Measurements from ENCODE around the gene METTL16.
"Not testable (repeated sequence)": the region's sequence is repeated elsewhere in the genome, so short reads cannot be mapped to it uniquely, and the experiment has no call there.

The METTL16 gene, protein sequence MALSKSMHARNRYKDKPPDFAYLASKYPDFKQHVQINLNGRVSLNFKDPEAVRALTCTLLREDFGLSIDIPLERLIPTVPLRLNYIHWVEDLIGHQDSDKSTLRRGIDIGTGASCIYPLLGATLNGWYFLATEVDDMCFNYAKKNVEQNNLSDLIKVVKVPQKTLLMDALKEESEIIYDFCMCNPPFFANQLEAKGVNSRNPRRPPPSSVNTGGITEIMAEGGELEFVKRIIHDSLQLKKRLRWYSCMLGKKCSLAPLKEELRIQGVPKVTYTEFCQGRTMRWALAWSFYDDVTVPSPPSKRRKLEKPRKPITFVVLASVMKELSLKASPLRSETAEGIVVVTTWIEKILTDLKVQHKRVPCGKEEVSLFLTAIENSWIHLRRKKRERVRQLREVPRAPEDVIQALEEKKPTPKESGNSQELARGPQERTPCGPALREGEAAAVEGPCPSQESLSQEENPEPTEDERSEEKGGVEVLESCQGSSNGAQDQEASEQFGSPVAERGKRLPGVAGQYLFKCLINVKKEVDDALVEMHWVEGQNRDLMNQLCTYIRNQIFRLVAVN

DNA sequence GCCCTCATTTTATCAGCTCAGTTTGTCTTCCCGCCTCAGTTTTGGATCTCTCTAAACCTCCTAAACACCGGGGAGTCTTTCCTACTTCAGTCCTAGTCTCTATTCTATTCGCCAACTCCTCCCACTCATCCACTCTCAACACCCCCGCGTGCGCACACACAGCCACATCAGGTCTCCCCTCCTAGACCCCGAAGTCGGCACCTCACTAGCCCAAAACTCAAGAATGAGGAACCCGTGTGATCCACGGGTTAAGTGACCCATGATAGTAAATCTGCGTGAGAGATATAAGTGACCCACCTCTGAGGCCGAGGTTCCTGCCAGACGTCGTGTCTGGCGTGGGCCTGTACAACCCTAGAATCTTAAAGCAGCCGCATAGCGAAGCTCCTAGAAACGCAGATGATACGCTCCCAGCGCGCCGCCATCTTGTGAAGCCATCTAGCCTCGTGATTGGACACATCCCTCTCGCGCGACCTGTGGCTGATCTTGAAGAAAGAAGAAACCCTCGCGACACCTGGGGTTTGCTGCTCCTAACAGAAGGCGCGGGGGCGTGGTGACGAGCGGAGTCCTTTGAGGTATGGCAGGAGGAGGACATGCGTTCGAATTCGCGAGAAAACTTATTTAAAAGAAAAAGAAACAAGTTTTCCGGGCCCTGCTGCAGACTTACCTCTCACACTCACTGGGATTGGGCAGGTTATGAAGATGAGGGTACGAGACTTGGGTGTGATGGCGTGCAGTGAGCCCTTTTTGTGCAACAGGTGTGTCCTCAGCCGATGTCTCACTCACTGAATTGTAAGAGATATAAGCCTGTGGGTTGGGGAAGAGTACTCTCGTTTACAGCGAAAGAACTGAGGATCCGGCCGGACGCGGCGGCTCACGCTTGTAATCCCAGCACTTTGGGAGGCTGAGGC, at the start of gene METTL16:
METTL16 (minus strand) TSS at position 427 of the 908 bp plus-strand sequence. CDS start 9,557 bp downstream, outside the sequence.
- DNase-seq = peak; percentile 88

DNA sequence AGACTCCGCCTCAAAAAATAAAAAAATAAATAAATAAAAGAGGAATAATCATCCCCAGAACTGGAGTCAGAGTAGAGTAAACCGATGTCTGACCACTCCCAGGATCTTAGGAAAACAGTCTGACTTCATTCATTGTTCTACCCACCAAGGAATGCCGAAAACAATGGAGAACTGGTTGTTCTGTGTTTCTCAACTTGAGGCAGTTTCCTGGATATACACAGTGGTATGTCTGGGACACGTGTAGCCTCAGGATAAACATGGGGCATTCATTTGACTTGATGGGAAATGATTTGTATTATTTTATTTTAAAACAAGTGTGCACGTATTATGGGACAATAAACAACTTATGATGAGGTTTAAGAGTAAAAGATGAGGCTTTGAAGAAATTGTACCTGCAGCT, 49.0 kb upstream of the METTL16 start:
- DNase-seq = no peak

DNA sequence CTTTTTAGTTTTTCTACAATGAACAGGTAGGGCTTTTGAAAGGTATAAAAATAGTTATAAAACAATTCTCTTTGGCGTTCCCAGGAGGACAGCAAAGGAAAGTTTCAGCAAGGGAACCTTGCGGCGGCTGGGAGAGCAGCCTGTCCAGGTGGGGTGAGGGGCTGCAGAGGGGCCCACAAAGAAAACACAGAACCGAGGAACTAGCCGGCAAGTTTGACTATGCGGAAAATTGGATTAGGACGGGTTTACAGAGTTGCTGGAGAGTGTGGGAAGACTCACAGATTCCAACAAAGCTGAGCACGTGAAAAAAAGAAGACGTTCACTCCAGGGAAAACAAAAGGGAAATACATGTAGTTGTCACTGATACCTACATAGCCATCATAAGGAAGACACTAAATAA, 40.2 kb upstream of the METTL16 start:
- DNase-seq = no peak

DNA sequence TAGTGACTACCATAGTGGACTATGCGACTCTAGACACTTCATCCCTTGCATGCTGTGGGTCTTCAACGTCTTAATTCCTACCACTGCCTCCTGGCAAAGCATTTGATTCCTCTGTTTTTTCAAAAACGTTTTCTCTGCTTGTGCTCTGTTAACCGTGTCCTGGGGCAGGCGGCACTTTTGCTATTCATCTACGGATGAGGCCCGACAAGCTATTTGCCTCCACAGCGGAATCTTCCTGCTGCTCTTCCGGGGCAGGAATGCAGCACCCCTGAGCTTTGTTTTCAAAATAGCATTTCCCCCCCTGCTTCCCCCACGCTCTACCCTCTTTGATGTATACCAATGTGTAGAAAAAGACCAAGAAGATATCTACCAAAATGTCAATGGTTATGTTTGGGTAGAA, 39.8 kb upstream of the METTL16 start:
- no peak for DNase-seq

DNA sequence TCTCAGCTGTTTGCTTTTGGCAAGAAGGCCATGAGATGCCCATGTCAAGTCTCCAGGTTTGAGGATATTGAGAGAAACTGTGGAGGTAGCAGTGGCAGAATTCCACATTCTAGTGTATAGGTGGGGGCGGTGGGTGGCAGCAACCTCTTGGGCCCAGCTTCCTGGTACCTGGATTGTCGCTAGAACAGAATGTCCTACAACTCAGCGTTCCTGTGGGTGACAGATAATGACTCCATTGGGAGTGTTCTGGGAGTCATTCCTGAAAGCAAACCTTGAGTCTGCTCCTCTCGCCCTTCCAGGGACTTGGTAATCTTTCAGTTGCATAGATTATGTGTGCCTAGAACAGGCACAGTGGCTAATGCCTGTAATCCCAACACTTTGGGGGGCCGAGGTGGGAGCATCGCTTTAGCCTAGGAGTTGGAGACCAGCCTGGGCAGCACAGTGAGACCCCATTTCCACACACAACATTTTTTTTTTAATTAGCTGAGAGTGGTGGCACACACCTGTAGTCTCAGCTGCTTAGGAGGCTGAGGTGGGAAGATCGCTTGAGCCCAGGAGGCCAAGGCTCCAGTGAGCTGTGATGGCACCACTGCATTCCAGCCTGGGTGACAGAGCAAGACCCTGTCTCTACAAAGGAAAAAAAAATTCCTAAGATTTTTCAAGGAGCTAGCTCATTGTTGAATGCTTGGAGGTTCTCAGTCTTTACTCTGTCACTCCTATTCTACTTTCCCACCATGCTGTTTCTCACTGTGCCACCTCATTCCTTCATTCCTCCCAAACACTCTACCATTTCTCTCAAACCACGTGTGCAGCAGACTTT, 37.9 kb upstream of the METTL16 start:
- no peak for DNase-seq

DNA sequence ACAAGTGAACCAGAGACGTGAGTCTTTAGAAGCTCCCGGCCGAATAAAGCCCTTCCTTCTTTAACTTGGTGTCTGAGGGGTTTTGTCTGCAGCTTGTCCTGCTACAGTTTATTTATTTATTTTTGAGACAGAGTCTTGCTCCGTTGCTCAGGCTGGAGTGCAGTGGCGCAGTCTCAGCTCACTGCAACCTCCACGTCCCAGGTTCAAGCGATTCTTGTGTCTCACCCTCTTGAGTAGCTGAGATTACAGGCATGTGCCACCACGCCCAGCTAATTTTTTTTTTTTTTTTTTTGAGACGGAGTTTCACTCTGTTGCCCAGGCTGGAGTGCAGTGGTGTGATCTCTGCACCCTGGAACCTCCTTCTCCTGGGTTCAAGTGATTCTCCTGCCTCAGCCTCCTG, 36.3 kb upstream of the METTL16 start:
- not testable (repeated sequence) for DNase-seq

DNA sequence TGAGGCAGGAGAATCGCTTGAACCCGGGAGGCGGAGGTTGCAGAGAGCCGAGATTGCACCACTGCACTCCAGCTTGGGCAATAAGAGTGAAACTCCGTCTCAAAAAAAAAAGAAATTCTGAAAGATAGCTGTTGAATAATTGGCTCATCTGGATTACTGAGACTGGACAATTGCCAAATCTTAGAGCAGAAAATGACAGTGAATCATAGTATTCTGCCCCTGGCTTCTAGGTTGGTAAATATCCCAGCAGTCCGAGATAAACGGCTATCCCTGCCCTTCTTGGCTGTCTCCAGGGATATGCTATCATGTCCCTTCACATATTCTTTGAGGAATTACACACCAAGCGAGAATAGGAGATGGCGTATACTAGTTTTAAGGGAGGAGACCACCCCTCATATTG, 35.5 kb upstream of the METTL16 start:
- no peak for DNase-seq

DNA sequence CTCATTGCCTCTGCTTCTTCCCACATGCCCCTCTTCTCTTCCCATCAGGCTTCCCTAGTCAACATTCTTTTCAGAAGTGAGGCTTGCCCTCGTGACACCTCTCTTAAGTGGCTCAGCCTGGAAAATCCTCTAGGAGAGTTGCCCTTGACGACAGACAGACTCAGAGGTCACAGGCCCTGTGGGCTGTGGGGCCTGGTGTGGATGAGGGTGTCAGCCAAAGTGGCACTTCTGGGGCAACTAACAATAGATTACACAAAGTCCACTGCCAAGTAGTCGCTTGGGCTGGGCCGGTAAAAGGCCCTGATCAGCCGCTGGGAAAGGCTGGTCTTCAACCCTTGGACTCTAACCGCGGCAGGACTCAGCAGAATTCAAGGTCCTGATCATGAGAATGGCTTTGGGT, 33.7 kb upstream of the METTL16 start:
- DNase-seq = no peak

DNA sequence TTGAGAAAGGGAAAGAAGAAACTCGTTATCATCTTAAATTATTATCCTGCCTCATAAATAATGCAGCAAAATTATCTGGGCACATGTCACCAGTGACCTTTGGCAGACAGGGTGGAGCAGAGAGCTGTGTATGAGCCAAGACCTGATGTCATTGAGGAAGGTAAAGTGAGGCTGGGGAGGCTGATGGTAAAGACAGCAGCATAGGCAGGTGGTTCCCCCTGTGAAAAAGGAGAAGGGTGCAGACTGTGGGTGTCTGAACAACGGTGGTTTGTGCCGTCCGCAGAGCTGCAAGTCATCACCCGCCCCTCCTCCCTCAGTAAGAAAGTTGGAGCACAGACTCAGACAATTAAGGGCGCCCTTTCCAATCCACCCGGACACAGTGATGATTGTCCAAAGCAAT, 30.8 kb upstream of the METTL16 start:
- DNase-seq = no peak

DNA sequence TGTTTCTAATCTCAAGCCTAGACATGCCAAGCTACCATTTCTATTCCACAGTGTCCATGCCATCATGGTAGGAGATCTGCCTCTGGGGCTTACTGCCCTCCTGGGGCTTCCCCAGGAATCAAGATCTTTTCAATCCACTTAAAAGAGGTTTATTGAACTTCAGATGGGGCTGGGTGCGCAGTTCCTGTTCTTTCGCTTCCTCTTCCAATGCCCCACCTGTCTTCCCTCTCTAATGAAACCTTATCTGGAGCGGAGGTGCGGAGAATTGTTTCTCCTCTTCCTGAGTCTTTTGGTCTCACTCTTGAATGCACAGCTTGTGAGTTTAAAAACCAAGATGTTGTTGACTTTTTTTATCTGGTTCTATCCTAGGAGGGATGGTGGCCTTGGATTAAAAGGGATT, 30.4 kb upstream of the METTL16 start:
- DNase-seq = no peak

DNA sequence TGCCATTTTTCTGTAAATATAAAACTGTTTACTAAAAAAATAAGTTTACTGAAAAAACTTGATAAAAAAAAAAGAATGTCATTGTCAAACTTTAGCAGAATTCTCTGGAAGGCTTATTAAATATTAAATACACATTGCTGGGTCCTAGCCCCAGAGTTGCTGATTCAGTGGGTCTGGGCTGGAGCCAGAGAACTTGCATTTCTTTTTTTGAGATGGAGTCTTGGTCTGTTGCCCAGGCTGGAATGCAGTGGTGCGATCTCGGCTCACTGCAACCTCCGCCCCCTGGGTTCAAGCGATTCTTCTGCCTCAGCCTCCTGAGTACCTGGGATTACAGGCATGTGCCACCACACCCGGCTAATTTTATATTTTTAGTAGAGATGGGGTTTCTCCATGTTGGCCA, 25.9 kb upstream of the METTL16 start:
- not testable (repeated sequence) for DNase-seq

DNA sequence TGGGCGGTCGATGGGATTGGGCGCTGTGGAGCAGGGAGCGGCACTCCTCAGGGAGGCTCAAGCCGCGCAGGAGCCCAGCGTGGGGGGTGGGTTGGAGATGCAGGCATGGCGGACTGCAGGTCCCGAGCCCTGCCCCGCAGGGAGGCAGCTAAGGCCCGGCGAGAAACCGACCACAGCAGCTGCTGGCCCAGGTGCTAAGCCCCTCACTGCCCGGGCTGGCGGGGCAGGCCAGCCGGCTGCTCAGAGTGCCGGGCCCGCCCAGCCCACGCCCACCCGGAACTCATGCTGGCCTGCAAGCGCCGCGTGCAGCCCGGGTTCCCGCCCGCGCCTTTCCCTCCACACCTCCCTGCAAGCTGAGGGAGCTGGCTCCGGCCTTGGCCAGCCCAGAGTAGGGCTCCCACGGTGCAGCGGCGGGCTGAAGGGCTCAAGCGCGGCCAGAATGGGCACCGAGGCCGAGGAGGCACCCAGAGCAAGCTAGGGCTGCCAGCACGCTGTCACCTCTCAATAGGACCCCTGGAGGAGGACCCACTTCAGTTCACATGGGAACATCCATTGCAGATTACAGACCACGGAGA, 20.5 kb upstream of the METTL16 start:
- no peak for DNase-seq

DNA sequence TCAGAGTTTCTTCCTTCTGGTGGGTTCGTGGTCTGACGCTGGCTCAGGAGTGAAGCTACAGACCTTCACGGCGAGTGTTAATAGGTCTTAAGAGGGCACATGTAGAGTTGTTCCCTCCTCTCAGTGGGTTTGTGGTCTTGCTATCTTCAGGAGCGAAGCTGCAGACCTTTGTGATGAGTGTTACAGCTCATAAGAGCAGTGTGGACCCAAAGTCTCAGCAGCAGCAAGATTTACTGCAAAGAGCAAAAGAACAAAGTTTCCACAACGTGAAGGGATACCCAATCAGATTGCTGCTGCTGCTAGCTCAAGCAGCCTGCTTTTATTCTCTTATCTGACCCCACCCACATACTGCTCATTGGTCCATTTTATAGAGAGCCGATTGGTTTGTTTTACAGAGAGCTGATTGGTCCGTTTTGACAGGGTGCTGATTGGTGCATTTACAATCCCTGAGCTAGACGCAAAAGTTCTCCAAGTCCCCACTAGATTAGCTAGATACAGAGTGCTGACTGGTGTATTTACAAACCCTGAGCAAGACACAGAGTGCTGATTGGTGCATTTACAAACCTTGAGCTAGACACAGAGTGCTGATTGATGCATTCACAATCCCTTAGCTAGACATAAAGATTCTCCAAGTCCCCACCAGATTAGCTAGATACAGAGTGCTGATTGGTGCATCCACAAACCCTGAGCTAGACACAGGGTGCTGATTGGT, 19.7 kb upstream of the METTL16 start:
- not testable (repeated sequence) for DNase-seq

DNA sequence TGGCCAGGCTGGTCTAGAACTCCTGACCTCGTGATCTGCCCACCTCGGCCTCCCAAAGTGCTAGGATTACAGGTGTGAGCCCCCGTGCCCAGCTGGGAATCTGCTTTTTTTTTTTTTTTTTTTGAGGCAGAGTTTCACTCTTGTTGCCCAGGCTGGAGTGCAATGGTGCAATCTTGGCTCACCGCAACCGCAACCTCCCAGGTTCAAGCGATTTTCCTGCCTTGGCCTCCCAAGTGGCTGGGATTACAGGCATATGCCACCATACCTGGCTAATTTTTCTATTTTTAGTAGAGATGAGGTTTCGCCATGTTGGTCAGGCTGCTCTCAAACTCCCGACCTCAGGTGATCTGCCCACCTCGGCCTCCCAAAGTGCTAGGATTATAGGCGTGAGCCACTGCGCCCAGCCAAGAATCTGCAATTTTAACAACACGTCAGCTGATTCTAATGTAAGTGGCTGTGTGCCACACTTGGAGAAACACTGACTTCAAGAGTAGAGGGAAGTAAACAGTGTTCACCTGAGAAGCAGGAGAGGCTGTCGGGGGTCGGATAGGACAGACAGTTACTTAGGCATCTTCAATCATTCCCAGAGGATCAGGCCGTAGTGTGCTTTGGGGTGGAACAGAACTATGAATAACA, 10.2 kb upstream of the METTL16 start:
- not testable (repeated sequence) for DNase-seq

DNA sequence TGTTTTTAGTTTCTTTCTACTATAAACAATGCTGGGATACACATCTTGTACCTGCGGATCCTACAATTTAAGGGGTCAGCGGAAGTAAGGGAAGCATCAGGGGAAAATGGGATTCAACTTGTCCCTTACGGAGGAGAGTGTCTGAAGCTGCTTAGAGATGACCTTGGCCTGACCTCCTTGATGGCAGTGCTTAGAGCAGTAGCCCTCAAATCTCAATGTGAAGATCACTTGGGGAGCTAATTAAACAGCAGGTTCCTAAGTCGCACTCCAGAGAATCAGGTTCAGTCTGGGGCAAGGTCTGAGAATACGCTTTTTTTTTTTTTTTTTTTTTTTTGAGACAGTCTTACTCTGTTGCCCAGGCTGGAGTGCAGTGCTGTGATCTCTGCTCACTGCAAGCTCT, 9.6 kb upstream of the METTL16 start:
- DNase-seq = no peak

DNA sequence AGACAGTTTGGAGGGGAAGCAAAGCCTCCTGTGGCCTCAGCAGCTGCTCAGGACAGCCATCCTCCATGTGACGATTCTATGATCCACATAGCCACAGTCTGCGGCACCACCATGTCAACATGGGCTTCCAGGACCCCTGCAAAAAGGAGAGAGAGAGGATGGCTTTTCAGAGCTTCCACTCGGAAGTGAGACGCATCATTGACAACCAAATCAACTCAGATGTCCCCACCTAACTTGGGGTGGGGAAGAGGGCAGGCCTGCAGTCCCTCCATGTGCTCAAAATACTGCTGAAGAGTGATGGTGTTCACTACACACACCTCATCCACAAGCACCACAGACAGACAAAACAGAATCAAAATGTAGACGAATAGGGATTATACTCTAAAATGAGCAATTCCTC, 5.9 kb upstream of the METTL16 start:
- no peak for DNase-seq

DNA sequence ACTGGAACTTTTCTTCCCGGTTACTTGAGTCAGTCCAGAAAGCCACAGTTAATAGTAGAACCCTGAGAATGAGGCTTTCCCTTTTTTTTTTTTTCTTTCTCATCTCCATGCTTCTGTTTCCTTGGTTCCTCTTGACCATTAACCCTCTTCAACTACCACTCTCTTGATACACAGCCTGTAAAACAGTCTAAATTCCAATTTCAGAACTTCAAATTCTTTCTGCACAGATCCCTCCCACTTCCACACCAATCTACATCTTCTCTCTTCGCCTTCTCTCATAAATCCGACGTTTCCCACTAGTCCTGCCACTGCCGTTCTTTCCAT, 588 bp downstream of the METTL16 start:
- DNase-seq = no peak

DNA sequence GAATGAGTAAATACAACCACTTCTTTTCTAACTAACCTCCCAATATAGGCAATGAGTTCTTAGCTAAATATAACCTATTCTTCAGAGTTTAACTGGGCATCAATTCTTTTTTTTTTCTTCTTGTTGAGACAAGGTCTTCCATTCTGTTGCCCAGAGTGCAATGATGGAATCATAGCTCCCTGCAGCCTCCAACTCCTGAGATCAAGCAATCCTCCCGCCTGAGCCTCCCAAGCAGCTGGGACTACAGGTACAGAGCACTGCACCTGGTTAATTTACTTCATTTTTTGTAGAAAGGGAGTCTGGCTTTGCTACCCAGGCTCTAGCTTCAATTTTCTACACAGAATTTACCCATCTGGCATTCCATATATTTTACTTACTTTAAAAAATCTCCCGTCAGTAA, 1.1 kb downstream of the METTL16 start:
- DNase-seq = no peak

DNA sequence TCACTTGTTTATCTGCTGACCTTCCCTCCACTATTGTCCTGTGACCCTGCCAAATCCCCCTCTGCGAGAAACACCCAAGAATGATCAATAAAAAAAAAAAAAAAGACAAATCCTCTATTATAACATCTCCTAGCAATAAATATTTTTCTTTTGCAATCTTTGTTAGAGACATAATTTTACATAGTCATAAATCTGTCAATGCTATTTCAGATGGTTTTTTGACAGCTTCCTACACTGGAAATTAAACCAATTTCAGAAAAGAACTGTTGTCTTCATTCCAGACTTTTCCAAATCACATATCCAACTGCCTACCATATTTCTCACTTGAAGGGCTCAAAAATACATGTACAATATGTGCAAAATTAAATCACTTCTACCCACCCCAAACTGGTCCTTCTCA, 3.7 kb downstream of the METTL16 start:
- DNase-seq = no peak

DNA sequence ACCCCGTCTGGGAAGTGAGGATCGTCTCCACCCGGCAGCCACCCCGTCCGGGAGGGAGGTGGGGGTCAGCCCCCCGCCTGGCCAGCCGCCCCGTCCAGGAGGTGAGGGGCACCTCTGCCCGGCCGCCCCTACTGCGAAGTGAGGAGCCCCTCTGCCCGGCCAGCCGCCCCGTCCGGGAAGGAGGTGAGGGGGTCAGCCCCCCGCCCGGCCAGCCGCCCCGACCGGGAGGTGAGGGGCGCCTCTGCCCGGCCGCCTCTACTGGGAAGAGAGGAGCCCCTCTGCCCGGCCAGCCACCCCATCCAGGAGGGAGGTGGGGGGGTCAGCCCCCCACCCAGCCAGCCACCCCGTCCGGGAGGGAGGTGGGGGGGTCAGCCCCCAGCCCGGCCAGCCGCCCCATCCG, 4.7 kb downstream of the METTL16 start:
- not testable (repeated sequence) for DNase-seq

DNA sequence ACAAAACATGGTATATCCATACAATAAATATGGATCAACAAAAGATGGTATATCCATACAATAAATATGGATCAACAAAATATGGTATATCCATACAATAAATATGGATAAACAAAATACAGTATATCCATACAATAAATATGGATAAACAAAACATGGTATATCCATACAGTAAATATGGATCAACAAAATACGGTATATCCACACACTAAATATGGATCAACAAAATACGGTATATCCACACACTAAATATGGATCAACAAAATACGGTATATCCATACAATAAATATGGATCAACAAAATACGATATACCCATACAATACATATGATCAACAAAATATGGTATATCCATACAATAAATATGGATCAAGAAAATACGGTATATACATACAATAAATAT, 8.1 kb downstream of the METTL16 start:
- DNase-seq = no peak
